ENCODE data around the gene CACNG6. TPM values are rescaled to one million over a fixed set of nuclear protein-coding genes. Genes with fewer than 3 reads are reported as not detected.
"Not testable (repeated sequence)": the region's sequence is repeated elsewhere in the genome, so short reads cannot be mapped to it uniquely, and the experiment has no call there.

Gene CACNG6
- total RNA-seq, 1 donor from 2014 or later: 3.1 TPM

DNA sequence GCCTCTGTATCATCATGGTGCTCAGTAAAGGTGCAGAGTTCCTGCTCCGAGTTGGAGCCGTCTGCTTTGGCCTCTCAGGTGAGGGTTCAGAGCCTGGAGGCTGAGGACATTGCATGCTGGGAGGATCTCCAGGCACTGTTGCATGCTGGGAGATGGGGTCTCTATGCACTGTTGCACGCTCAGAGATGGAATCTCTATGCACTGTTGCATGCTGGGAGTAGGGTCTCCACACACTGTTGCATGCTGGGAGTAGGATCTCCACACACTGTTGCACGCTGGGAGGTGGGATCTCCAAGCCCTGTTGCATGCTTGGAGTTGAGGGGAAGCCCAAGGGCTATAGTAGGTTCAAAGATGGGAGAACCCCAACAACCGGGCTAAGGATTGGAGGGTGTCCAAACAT, 8.3 kb downstream of the CACNG6 start:
- DNase-seq (ENCODE audit: low read depth, low spot score): no peak

DNA sequence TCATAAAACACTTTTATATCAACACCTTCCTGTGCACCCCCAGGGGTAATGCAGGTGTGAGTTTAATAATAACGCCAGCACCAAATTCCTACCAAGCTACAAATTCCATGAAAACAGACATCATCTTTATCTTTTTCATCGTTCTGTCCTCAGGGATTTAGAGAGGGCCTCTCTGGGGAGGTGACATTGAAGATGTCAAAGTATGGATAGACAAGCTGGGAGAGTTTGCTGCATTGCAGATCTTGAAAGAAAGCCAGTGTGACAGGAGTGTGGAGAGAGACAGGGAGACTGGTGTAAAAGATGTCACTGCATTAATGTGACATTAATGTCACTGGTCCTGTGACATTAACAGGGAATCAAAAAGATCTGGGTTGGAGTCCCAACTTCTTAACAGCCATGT, 10.1 kb downstream of the CACNG6 start:
- DNase-seq (ENCODE audit: low read depth, low spot score): no peak

DNA sequence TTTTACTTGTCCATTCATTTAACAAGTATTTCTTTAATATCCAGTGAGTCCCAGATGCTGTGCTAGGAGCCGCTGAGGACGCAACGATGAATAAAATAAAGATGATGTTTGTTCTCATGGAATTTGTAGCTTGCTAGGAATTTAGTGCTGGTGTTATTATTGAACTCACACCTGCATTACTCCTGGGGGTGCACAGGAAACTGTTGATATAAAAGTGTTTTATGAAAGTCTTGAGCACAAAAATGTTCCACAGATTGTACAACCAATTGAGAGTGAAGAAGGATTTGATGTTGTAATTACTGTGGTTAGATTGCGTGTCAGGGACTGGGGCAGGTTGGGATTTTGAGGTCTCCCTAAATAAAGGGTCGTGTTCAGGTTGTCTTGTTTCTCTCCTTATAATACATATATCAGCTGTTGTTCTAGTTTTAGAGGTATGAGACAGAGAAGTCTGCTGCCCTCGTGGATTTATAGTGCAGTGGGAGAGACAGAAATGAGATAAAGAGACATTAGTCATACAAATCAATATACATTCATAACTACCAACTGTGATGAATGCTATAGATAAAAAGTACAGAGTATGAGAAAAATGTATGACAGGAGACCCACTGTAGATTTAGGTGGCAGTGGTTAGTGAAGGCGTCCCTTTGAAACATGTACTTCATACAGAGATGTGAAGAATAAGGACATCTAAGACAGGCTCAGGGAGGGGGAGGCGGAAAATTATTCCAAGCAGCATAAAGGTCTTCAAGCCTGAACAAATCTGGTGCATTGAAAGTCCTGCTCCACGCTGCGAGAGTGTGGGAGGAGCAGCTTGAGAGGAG, 11.3 kb downstream of the CACNG6 start:
- no peak for DNase-seq (ENCODE audit: low read depth, low spot score)

DNA sequence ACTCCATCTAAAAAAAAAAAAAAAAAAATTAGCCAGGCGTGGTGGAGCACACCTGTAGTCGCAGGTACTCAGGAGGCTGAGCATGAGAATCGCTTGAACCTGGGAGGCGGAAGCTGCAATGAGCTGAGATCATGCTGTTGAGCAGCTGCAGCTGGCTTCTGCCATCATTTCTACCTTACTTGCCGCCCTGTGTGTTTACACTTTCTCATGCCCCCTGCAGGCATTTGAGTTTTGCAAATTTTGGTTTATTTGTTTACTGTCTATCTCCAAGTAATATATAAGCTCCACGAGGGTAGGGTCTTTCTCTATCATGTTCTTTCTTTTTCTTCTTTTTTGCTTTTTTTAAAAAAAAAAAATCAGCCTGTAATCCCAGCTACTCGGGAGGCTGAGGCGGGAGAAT, 18.0 kb downstream of the CACNG6 start:
- no peak for DNase-seq (ENCODE audit: low read depth, low spot score)

DNA sequence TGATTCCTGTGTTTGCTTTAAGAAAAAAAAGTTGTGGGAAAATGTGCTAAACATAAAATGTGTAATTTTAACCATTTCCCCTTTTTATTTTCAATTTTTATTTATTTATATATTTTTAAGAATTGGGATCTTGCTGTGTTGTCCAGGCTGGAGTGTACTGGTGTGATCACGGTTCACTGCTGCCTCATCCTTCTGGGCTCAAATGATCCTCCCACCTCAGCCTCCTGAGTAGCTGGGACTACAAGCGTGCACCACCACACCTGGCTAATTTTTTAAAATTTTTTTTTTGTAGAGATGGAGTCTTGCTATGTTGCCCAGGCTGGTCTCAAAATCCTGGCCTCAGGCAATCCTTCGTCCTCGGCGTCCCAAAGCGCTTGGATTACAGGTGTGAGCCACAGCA, 19.0 kb downstream of the CACNG6 start:
- DNase-seq (ENCODE audit: low read depth, low spot score): no peak

DNA sequence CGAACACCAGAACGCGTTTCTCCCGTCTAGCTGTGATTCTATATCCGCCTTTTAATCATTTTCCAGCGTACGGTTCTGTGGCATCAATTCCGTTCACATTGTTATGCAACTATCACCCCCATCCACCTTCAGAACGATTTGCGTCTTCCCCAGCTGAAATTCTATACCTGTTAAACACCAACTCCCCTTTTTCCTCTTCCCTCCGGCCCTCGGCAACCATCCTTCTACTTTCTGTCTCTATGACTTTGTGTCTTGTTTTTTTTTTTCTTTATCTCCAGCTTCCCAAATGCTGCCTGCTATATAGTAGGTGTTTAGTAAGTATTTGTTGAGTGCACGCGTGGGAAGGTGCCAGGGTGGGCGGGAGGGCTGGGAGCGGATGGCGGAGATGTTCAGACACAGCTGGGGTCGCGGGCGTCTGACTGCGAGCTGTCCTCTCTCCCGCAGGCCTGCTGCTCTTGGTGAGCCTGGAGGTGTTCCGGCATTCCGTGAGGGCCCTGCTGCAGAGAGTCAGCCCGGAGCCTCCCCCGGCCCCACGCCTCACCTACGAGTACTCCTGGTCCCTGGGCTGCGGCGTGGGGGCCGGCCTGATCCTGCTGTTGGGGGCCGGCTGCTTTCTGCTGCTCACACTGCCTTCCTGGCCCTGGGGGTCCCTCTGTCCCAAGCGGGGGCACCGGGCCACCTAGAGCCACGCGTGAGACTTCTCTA, 20.2 kb downstream of the CACNG6 start:
- DNase-seq (ENCODE audit: low read depth, low spot score): no peak

DNA sequence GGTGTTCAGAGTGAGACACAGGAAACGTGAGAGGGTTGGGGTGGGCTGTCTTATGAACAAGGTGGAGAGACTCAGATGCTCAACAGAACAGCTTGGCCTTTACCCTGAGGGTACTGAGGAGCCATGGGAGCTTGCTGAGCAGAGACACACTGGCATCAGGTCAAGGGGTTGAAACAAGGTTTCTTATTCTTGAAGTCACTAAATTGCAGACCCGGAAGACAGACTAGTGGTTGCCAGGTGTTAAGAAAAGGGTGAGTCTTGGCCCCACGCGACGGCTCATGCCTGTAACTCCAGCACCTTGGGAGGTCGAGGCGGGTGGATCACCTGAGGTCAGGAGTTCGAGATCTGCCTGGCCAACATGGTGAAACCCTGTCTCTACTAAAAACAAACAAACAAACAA, 22.4 kb downstream of the CACNG6 start:
- no peak for DNase-seq (ENCODE audit: low read depth, low spot score)

DNA sequence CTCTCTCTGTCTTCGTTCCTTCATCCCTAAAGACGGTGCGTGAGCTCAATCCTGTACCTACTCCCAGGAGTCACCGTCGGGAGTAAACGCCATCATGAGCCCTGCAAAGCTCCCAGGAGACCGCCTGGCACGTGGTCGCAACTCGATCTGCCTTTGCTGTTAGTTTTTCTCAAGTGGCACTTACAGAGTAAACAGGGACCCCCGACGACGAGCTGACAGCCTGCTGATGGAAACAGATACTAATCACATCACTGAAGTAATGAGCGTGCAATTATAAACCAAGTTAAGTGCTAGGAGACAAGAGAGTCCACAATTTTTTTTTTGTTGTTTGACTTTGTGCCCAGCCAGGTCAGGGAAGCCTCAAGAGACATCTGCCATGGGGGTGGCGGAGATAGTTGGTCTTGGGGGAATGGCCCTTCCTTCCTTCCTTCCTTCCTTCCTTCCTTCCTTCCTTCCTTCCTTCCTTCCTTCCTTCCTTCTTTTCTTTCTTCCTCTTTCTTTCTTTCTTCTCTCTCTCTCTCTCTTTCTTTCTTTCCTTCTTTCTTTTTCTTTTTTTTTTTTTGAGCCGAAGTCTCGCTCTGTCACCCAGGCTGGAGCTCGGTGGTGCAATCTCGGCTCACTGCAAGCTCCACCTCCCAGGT, 23.6 kb downstream of the CACNG6 start:
- DNase-seq (ENCODE audit: low read depth, low spot score): no peak

DNA sequence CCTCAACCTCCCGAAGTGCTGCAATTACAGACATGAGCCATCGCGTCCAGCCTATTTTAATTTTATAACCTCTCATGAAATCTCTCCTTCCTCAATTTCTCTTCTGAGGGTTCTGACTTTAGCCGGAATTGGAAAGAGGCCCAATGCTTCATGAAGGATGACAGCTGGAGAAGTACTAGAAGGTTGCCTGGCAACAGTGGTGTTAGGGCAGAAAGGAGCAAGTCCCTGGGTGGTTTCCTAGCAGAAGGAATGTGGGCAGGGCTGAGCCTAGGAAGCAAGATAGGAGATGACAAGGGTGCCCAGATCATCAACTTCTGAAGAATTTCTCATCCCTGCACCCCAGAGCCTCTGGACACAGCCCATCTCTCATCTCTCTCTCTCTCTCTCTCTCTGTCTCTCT, 25.8 kb downstream of the CACNG6 start:
- DNase-seq (ENCODE audit: low read depth, low spot score): no peak

DNA sequence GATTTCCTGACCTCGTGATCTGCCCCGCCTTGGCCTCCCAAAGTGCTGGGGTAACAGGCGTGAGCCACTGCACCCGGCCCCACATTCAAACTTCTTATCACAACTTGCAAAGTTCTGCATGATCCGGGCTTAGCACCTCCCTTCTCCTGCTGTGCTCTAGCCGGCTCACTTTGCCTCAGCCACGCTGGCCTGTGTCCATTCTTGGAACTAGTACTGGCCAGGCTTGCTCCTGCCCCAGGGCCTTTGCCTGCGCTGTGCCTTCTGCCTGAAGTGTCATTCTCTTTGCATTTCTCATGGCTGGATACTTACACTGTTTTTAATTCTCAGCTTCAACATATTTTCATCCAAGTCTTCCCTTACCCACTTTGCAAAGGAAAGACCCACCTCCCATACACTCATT, 29.9 kb downstream of the CACNG6 start:
- no peak for DNase-seq (ENCODE audit: low read depth, low spot score)

DNA sequence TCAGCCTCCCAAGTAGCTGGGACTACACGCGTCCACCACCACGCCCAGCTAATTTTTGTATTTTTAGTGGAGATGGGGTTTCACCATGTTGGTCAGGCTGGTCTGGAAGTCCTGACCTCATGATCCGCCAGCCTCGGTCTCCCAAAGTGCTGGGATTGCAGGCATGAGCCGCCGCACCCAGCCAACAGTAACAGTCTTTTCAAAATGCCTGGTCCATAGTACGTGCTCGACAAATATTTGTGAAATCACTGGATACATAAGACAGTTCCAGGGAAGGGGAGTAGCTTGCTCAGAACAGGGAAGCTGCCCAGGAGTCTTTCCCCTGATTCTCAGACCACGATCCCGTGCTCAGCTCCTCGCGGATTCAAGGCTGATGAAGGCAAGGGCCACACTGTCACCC, 30.5 kb downstream of the CACNG6 start:
- no peak for DNase-seq (ENCODE audit: low read depth, low spot score)

DNA sequence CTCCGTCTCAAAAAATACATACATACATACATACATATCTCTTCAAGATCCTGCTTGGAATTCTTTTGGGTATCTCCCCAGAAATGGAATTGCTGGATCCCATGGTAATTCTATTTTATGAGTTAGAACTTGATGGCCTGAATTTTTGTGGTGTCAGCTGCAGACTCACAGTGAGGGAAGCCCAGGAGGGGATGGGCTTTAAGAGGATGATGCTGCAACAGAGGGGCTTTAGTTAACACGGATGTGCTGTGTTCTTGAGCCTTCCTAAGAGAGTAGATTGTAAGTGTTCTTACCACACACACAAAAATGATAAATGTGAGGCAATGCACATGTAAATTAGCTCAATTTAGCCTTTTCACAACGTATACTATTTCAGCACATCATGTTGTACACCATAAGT, 31.8 kb downstream of the CACNG6 start:
- DNase-seq (ENCODE audit: low read depth, low spot score): no peak

DNA sequence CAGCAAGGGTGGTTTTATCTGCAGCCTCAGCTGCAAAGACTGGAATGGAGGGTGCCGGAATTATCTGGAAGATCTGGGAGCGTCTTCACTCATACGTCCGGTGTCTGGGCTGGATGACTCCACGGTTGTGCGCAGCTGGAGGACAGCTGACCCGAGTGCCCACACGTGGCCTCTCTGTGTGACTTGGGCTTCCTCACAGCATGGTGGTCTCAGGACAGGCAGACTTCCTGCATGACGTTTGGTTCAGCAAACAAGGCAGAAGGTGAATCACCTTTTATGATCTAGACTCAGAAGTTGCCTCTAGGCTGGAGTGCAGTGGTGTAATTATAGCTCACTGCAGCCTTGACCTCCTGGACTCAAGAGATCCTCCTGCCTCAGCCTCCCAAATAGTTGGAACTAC, 33.2 kb downstream of the CACNG6 start:
- DNase-seq (ENCODE audit: low read depth, low spot score): no peak

DNA sequence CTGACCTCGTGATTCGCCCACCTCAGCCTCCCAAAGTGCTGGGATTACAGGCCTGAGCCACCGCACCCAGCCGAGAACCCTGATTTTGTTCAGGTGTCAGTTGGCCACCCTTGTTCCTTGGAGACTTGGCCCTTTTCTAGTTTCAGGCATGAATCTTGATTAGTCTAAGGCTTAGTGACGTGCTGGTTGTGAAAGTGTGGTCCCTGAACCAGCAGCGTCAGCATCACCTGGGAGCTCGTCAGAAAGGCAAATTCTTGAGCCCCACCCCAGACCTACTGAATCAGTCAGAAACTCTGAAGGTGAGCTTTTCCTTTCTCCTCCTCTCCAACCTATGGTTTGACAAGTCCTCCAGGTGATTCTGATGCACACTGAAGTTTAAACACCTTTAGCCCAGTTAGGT, 35.2 kb downstream of the CACNG6 start:
- no peak for DNase-seq (ENCODE audit: low read depth, low spot score)

DNA sequence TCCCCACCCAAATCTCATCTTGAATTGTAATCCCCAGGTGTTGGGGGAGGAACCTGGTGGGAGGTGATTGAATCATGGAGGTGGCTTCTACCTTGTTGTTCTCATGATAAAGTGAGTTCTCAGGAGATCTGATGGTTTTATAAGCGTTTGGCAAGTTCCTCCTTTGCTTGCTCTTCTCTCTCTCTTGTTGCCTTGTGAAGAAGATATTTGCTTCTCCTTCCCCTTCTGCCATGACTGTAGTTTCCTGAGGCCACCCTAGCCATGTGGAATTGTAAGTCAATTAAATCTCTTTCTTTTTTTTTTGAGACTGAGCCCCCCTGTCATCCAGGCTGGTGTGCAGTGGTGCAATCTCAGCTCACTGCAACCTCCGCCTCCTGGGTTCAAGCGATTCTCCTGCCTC, 37.9 kb downstream of the CACNG6 start:
- DNase-seq (ENCODE audit: low read depth, low spot score): no peak

DNA sequence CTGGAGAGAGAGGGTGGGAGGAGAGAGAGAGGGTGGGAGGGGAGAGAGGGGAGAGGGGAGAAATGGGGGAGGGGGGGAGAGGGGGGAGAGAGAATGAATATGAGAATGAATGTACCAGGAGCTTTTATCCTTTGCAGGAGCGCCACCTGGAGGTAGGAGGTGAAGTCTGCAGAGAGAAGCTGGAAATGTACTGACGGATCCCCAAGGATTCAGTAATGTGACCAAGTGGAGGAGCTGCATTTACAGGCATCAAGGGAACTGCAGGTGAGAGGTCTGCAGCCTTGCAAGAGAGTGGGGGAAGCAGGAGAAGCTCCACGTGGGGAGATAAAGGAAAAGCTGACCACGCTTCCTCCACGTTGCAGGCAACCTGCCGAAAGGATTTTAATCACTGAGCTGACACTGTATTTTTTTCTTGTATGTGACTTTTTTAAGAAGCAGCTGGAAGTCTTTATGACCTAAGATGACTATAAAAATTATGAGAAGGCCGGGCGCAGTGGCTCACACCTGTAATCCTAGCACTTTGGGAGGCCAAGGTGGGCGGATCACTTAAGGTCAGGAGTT, 38.6 kb downstream of the CACNG6 start:
- DNase-seq (ENCODE audit: low read depth, low spot score): peak; percentile 32

DNA sequence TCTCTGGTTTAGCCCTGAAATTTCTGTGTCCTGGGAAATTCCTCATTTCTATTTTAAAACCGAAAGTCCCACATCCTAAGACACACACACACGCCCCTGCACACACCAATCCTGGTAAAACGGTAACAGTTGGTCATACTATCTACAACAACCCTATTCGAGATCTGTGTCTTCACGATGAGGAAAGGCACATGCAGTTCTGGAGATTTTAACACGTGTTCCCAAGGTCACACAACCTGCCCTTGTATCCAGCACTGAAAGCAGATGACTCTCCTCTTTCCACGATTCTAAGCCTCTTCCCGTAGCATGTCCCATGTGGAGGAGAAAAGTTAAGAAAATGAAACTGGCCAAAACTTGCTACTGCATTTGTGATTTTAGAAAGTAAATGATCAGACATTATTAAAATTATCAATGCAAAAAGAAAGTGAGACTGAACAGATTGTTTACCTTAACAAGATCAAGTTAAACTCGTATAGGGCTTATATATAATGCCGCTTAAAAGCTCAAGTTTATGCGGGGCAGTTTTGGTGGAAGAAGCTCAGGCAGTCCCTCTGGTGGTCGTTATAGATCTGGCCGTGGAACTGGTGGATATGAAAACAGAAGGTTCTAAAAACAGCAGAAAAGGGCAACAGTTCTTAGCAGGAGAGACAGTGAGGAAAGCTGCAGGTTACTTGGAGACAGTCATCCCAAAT, 39.6 kb downstream of the CACNG6 start:
- DNase-seq (ENCODE audit: low read depth, low spot score): no peak

DNA sequence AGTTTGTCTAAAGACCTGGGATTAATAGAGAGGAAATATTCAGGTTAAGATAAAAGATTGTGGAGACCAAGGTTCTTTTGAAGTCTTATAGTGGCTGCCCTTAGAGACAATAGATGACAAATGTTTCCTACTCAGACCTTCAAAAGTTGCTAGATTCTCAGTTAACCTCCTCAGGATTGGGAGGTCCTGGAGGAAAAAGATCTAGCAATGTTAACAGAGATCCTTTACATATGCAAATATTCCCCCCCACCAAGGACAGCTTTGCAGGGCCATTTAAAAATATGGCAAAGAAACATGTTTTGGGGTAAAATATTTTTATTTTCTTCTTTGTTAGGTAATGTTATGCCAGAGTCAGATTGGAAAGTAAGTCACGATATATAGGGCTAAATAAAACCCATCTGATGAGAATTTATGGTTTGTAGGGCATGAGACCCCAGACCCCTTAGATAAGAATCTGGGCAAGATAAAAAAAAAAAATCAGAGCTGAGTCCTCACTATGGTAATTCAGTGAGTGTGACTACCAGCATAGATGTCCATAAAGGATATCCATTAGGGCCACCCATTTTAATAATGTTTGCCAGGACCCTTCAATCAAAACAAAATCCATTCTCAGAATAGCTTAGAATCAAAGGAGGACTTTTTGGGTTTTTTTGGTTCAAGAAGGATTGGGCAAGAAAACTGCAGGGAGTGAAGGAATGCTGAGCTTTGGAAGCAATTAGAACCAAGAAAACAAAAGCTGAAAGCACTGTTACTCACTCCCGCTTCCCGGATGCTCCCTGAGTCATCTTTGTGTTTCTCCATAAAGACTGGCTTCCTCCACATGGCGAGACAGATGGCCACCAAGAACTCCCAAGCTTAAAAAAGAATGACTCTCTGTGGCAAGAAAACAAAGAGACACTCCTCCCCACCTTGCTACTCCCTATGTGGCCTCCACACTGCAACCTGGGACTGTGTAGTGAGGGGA, 44.1 kb downstream of the CACNG6 start:
- DNase-seq (ENCODE audit: low read depth, low spot score): peak; percentile 69

DNA sequence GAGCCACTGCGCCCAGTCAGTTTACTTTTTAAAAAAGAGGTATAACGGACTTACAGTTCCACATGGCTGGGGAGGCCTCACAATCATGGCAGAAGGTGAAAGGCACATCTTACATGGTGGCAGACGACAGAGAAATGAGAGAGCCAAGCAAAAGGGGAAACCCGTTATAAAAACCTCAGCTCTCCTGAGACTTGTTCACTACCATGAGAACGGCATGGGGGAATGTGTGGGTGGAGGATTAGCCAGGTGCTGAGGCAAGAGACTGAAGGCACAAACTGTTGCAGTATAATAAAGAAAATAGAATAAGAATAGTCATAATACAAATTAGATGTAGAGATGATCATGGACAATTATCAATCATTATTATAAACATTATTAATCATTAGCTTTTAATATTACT, 45.1 kb downstream of the CACNG6 start:
- DNase-seq (ENCODE audit: low read depth, low spot score): not testable (repeated sequence)

DNA sequence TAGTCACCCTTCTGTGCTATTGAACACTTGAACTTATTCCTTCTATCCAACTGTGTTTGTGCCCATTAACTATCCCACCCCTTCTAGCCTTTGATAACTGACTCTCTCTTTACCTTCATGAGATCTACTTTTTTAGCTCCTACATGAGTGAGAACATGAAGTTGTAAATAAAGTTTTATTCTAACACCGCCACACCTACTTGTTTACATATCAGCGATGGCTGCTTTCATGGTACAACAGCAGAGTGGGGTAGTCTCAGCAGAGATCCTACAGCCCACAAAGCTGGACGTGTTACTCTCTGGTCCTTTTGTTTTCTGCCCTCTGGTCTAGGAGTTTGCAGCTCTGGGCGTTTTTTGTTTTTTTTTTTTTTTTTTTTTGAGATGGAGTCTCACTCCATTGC, 48.6 kb downstream of the CACNG6 start:
- DNase-seq (ENCODE audit: low read depth, low spot score): no peak

All from pulmonary artery endothelial cell (primary cell).